HL-60/S4 (cell line): ENCODE results near the gene PDGFB.

ENCODE experiments used
- in situ Hi-C: fragments of 300-500 bp; cut with MboI; formaldehyde crosslinking; loops from 2 replicates; pipeline ENCODE4 v1.14.3; 2022; ENCODE audit warnings: low sequenced_read_pairs

Gene PDGFB

DNA sequence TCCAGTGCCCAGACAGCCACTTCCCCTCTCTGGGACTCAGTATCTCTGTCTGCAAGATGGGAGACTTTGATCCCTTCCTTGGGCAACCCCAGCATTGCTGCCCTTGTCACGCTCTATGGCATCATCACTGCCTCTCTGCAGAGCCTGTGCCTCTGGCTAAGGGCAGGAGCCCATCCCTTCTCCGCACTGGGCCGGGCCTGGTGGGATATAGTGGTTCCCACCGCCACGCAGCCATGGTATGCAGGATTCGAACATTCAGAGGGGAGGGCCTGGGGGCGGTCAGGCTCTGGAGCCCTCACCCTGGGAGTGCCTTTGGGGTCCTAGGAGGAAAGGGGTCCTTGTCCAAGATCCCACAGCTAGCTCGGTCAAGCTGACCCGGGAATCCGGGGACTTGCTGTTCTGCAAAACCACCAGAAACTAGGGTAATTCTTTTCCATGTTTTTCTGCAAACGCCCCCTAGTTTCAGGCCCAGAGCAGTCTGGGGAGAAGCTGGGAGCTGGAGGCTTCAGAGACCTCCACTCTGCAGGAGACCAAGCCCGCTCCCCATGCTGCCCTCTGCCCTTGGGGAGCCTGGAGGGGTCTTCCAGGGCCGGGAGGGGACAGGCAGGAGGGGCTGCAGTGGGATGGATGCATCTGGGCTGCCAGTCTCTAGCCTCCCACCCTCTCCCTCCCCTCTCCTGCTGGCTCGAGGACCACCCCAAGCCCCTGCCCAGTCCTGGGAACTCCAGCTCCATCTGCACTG, 67.9 kb downstream of the PDGFB start:
- in situ Hi-C loops: no loop called here

GRCh38 chr22:39176143-39176713, 68.6 kb downstream of the PDGFB start:
- in situ Hi-C loops: no loop called here

- in situ Hi-C loops: no loop called here
Measured at GRCh38 chr22:39175353-39176142, 69.2 kb downstream of the PDGFB start.

GRCh38 chr22:39174498-39175352, 70.1 kb downstream of the PDGFB start:
- in situ Hi-C loops: loop anchor here (5.0 to 25.0 kb wide), 2 partner anchors 133 to 363 kb away; partner anchors contain the start of gene RPS19BP1

DNA sequence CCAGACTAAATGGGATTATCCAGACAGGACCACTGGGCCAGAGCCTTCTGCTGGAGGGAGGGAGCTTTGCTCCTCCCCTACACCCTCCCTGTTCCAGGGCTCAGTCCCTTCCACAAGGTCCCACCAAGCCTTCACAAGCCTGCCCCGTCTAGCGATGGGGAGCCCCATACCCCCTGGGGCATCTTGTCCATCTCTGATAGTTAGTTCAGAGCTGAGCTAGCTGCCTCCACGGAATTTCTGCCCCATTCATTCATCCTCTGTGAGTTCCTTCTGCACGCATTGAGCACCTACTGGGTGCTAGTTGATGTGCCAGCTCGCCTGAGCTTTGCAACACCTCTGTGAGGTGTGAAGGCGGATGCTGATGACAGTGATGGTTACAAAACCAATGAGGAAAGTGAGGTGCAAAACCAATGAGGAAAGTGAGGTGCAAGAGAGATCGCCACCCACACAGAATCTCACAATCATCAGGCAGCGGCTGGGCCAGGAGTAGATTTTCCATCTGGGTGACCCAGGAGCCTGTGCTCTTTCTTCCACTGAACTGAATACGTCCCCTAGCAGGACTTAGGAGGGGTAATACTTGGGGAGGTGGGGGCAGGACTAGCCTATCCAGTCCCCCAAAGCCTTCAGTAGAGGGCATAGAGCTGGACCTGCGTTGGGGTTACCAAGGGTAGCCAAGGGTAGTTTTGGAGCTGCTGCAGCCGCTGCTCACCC, 70.8 kb downstream of the PDGFB start:
- in situ Hi-C loops: loop anchor here (5.0 to 25.0 kb wide), 2 partner anchors 133 to 363 kb away; partner anchors contain the start of gene RPS19BP1
